Activated T-helper 1 cell treated with anti-CD3 and anti-CD28 coated beads, Interleukin-12 subunit alpha, Interleukin-12 subunit beta, Interleukin-2, Interleukin-4 antibody, amounts not matched to agents 30 ng/mL and 10 ng/mL and 1 ng/mL, durations not matched to agents 14 hours and 24 hours and 36 hours (primary cell): ENCODE data around the gene FKBP1A. TPM values are rescaled to one million over a fixed set of nuclear protein-coding genes. Genes with fewer than 3 reads are reported as not detected.

Source experiments
- DNase-seq: peaks from one replicate; pipeline ENCODE4 v3.0.0; 2021; ENCODE audit warnings: low spot score
- H3K27ac Mint-ChIP-seq: one replicate; pipeline ENCODE4 v1.8.0; 2021; ENCODE audit warnings: mild to moderate bottlenecking, mixed read lengths
- H3K27me3 Mint-ChIP-seq: one replicate; pipeline ENCODE4 v1.8.0; 2022; ENCODE audit warnings: mild to moderate bottlenecking, moderate library complexity, mixed read lengths; ENCODE audit not compliant: insufficient read depth
- H3K36me3 Mint-ChIP-seq: one replicate; pipeline ENCODE4 v1.8.0; 2021; ENCODE audit warnings: low read depth, mixed read lengths
- H3K4me1 Mint-ChIP-seq: one replicate; pipeline ENCODE4 v1.8.0; 2021; ENCODE audit warnings: low read depth, mixed read lengths
- H3K4me3 Mint-ChIP-seq: one replicate; pipeline ENCODE4 v1.8.0; 2021; ENCODE audit warnings: mild to moderate bottlenecking, moderate library complexity, mixed read lengths
- H3K9me3 Mint-ChIP-seq: one replicate; pipeline ENCODE4 v1.8.0; 2021; ENCODE audit warnings: mixed read lengths
- intact Hi-C: fragments of 100-400 bp; cut with micrococcal nuclease; formaldehyde crosslinking; loops from one replicate; pipeline ENCODE4 v1.15.1; 2024
- total RNA-seq: library from RNA; stranded (reverse); gene quantifications from 2 replicates; pipeline ENCODE4 v1.2.3, GENCODE V29; 2022

Gene FKBP1A
- total RNA-seq, 1 donor from 2014 or later = 297 TPM

GRCh38 chr20:1328680-1329330 is 64.0 kb downstream of the FKBP1A start, which contains the start of gene SDCBP2:
Gene SDCBP2 (minus strand): TSS chr20:1329139. CDS start chr20:1320416, 8,723 bp downstream.
- no peak within 1 kb of the TSS for H3K4me3 Mint-ChIP-seq

GRCh38 chr20:1327827-1328679 is 64.8 kb downstream of the FKBP1A start:
- Mint-ChIP-seq H3K27ac (no peak overlapping the region), H3K9me3 (no peaks in the 10 kb centered on the region), H3K36me3 (peaks cover 16% of the 10 kb centered on the region), H3K4me3 (no peak overlapping the region), H3K4me1 (peaks cover 33% of the 10 kb centered on the region), H3K27me3 (no peaks in the 10 kb centered on the region)
- no peak for DNase-seq
- intact Hi-C loops = loop anchor here (2.0 kb wide), 1 partner anchor 493 kb away; no protein-coding TSS in a partner anchor

More at GRCh38 chr20:1328680-1329330, 64.0 kb downstream of the FKBP1A start, which contains the start of gene SDCBP2:
- Mint-ChIP-seq H3K4me1 (peaks cover 34% of the 10 kb centered on the region), H3K27me3 (no peaks in the 10 kb centered on the region), H3K36me3 (peaks cover 16% of the 10 kb centered on the region), H3K27ac (peak within 1 kb of the TSS; percentile 53), H3K9me3 (no peaks in the 10 kb centered on the region)
- DNase-seq = no peak
- intact Hi-C loops = no loop called here

GRCh38 chr20:1327241-1327653 is 65.6 kb downstream of the FKBP1A start:
- intact Hi-C loops = loop anchor here (2.0 kb wide), 1 partner anchor 492 kb away; no protein-coding TSS in a partner anchor
- Mint-ChIP-seq H3K27ac (no peak overlapping the region), H3K27me3 (peaks cover under 1% of the 10 kb centered on the region), H3K4me3 (no peak overlapping the region), H3K4me1 (peaks cover 26% of the 10 kb centered on the region), H3K36me3 (peaks cover 13% of the 10 kb centered on the region), H3K9me3 (no peaks in the 10 kb centered on the region)
- DNase-seq = no peak

GRCh38 chr20:1326031-1326930 is 66.6 kb downstream of the FKBP1A start:
- no peak overlapping the region for H3K4me3 Mint-ChIP-seq
- no peak for DNase-seq
- H3K9me3 Mint-ChIP-seq = no peaks in the 10 kb centered on the region
- H3K4me1 Mint-ChIP-seq = peaks cover 23% of the 10 kb centered on the region
- no peak overlapping the region for H3K27ac Mint-ChIP-seq
- intact Hi-C loops = loop anchor here (2.0 kb wide), 1 partner anchor 491 kb away; no protein-coding TSS in a partner anchor
- H3K36me3 Mint-ChIP-seq = peaks cover 8% of the 10 kb centered on the region
- H3K27me3 Mint-ChIP-seq = peaks cover 6% of the 10 kb centered on the region

GRCh38 chr20:1325173-1326030 is 67.5 kb downstream of the FKBP1A start:
- H3K36me3 Mint-ChIP-seq = peaks cover 4% of the 10 kb centered on the region
- no peak overlapping the region for H3K27ac Mint-ChIP-seq
- H3K9me3 Mint-ChIP-seq = peaks cover 3% of the 10 kb centered on the region
- intact Hi-C loops = loop anchor here (1.0 to 2.0 kb wide), 10 partner anchors 12 to 491 kb away; partner anchors contain the start of genes FKBP1A, NSFL1C, RAD21L1 and SNPH
- H3K4me3 Mint-ChIP-seq = no peak overlapping the region
- peak; percentile 98 for DNase-seq
- peaks cover 14% of the 10 kb centered on the region for H3K4me1 Mint-ChIP-seq
- peaks cover 6% of the 10 kb centered on the region for H3K27me3 Mint-ChIP-seq

GRCh38 chr20:1324598-1325172 is 68.2 kb downstream of the FKBP1A start:
- H3K9me3 Mint-ChIP-seq = peaks cover 4% of the 10 kb centered on the region
- DNase-seq = no peak
- no peak overlapping the region for H3K27ac Mint-ChIP-seq
- H3K27me3 Mint-ChIP-seq = peaks cover 6% of the 10 kb centered on the region
- intact Hi-C loops = loop anchor here (1.0 to 2.0 kb wide), 9 partner anchors 11 to 142 kb away; partner anchors contain the start of genes FKBP1A, NSFL1C, RAD21L1 and SNPH
- H3K36me3 Mint-ChIP-seq = peaks cover 3% of the 10 kb centered on the region
- H3K4me1 Mint-ChIP-seq = peaks cover 7% of the 10 kb centered on the region
- H3K4me3 Mint-ChIP-seq = no peak overlapping the region

GRCh38 chr20:1323830-1324597 is 68.8 kb downstream of the FKBP1A start:
- Mint-ChIP-seq H3K27me3 (peaks cover 6% of the 10 kb centered on the region), H3K9me3 (peaks cover 4% of the 10 kb centered on the region), H3K4me1 (peaks cover 2% of the 10 kb centered on the region), H3K36me3 (no peaks in the 10 kb centered on the region), H3K4me3 (no peak overlapping the region), H3K27ac (peak overlapping the region; percentile 28)
- intact Hi-C loops = loop anchor here (2.0 kb wide), 1 partner anchor 57 kb away; the partner anchor contains the start of gene SNPH
- no peak for DNase-seq

GRCh38 chr20:1323256-1323655 is 69.6 kb downstream of the FKBP1A start:
- Mint-ChIP-seq H3K27me3 (peaks cover 6% of the 10 kb centered on the region), H3K4me3 (no peak overlapping the region), H3K27ac (no peak overlapping the region), H3K4me1 (peaks cover 7% of the 10 kb centered on the region), H3K9me3 (peaks cover 4% of the 10 kb centered on the region), H3K36me3 (no peaks in the 10 kb centered on the region)
- intact Hi-C loops = no loop called here
- no peak for DNase-seq

- Mint-ChIP-seq H3K27me3 (peaks cover 6% of the 10 kb centered on the region), H3K4me1 (peaks cover 12% of the 10 kb centered on the region), H3K27ac (no peak overlapping the region), H3K36me3 (no peaks in the 10 kb centered on the region), H3K4me3 (no peak overlapping the region), H3K9me3 (peaks cover 4% of the 10 kb centered on the region)
- no peak for DNase-seq
- intact Hi-C loops = no loop called here
Measured at GRCh38 chr20:1322511-1323245, 70.2 kb downstream of the FKBP1A start.

GRCh38 chr20:1321654-1321939 is 71.3 kb downstream of the FKBP1A start:
- DNase-seq = no peak
- Mint-ChIP-seq H3K9me3 (peaks cover 4% of the 10 kb centered on the region), H3K27ac (no peak overlapping the region), H3K27me3 (peaks cover 6% of the 10 kb centered on the region), H3K4me3 (no peak overlapping the region), H3K36me3 (no peaks in the 10 kb centered on the region), H3K4me1 (peaks cover 22% of the 10 kb centered on the region)
- intact Hi-C loops = no loop called here
